ENCODE data around the gene WDR70. TPM values are rescaled to one million over a fixed set of nuclear protein-coding genes. Genes with fewer than 3 reads are reported as not detected.
"Not testable (repeated sequence)": the region's sequence is repeated elsewhere in the genome, so short reads cannot be mapped to it uniquely, and the experiment has no call there.

WDR70 gene
- total RNA-seq, 1 donor from 2014 or later = 46.3 TPM

GRCh38 chr5:37604290-37604689 is 225.2 kb downstream of the WDR70 start:
- H3K4me3 Mint-ChIP-seq = no peak overlapping the region
- H3K36me3 Mint-ChIP-seq (ENCODE audit: low read depth) = peaks cover 11% of the 10 kb centered on the region
- H3K9me3 Mint-ChIP-seq = peaks cover 9% of the 10 kb centered on the region
- H3K27ac Mint-ChIP-seq = no peak overlapping the region
- no peaks in the 10 kb centered on the region for H3K27me3 Mint-ChIP-seq (ENCODE audit: insufficient read depth)
- no peak for DNase-seq (ENCODE audit: low spot score)
- no peaks in the 10 kb centered on the region for H3K4me1 Mint-ChIP-seq (ENCODE audit: low read depth)
- intact Hi-C loops (cut with micrococcal nuclease) = no loop called here

- H3K9me3 Mint-ChIP-seq = peaks cover 7% of the 10 kb centered on the region
- intact Hi-C loops (cut with micrococcal nuclease) = no loop called here
- no peak overlapping the region for H3K27ac Mint-ChIP-seq
- DNase-seq (ENCODE audit: low spot score) = no peak
- H3K36me3 Mint-ChIP-seq (ENCODE audit: low read depth) = peaks cover 7% of the 10 kb centered on the region
- no peak overlapping the region for H3K4me3 Mint-ChIP-seq
- no peaks in the 10 kb centered on the region for H3K27me3 Mint-ChIP-seq (ENCODE audit: insufficient read depth)
- H3K4me1 Mint-ChIP-seq (ENCODE audit: low read depth) = no peaks in the 10 kb centered on the region
Measured at GRCh38 chr5:37606148-37606547, 227.0 kb downstream of the WDR70 start.

- Mint-ChIP-seq H3K9me3 (peaks cover under 1% of the 10 kb centered on the region), H3K4me3 (no peak overlapping the region), H3K4me1 (ENCODE audit: low read depth) (no peaks in the 10 kb centered on the region), H3K27ac (no peak overlapping the region), H3K36me3 (ENCODE audit: low read depth) (peaks cover 7% of the 10 kb centered on the region), H3K27me3 (ENCODE audit: insufficient read depth) (no peaks in the 10 kb centered on the region)
- intact Hi-C loops (cut with micrococcal nuclease) = no loop called here
- no peak for DNase-seq (ENCODE audit: low spot score)
Measured at GRCh38 chr5:37606632-37607248, 227.6 kb downstream of the WDR70 start.

- H3K27me3 Mint-ChIP-seq (ENCODE audit: insufficient read depth) = no peaks in the 10 kb centered on the region
- H3K27ac Mint-ChIP-seq = no peak overlapping the region
- no peak for DNase-seq (ENCODE audit: low spot score)
- intact Hi-C loops (cut with micrococcal nuclease) = no loop called here
- H3K4me1 Mint-ChIP-seq (ENCODE audit: low read depth) = no peaks in the 10 kb centered on the region
- no peak overlapping the region for H3K4me3 Mint-ChIP-seq
- H3K9me3 Mint-ChIP-seq = no peaks in the 10 kb centered on the region
- H3K36me3 Mint-ChIP-seq (ENCODE audit: low read depth) = no peaks in the 10 kb centered on the region
Measured at GRCh38 chr5:37615184-37615583, 236.1 kb downstream of the WDR70 start.

- Mint-ChIP-seq H3K4me3 (no peak overlapping the region), H3K9me3 (no peaks in the 10 kb centered on the region), H3K4me1 (ENCODE audit: low read depth) (no peaks in the 10 kb centered on the region), H3K36me3 (ENCODE audit: low read depth) (peaks cover 2% of the 10 kb centered on the region), H3K27me3 (ENCODE audit: insufficient read depth) (no peaks in the 10 kb centered on the region), H3K27ac (no peak overlapping the region)
- intact Hi-C loops (cut with micrococcal nuclease) = no loop called here
- DNase-seq (ENCODE audit: low spot score) = no peak
Measured at GRCh38 chr5:37619353-37619752, 240.2 kb downstream of the WDR70 start.

- H3K9me3 Mint-ChIP-seq = peaks cover 13% of the 10 kb centered on the region
- intact Hi-C loops (cut with micrococcal nuclease); DNase-seq (ENCODE audit: low spot score): not testable (repeated sequence)
Measured at GRCh38 chr5:37622354-37622753, 243.2 kb downstream of the WDR70 start.

GRCh38 chr5:37626266-37626665 is 247.1 kb downstream of the WDR70 start:
- no peak for DNase-seq (ENCODE audit: low spot score)
- Mint-ChIP-seq H3K4me3 (no peak overlapping the region), H3K27me3 (ENCODE audit: insufficient read depth) (no peaks in the 10 kb centered on the region), H3K9me3 (peaks cover 37% of the 10 kb centered on the region), H3K4me1 (ENCODE audit: low read depth) (no peaks in the 10 kb centered on the region), H3K27ac (no peak overlapping the region), H3K36me3 (ENCODE audit: low read depth) (peaks cover 19% of the 10 kb centered on the region)
- intact Hi-C loops (cut with micrococcal nuclease) = no loop called here

More at GRCh38 chr5:37622354-37622753, 243.2 kb downstream of the WDR70 start:
- H3K27me3 Mint-ChIP-seq (ENCODE audit: insufficient read depth); H3K27ac Mint-ChIP-seq; H3K4me3 Mint-ChIP-seq; H3K4me1 Mint-ChIP-seq (ENCODE audit: low read depth); H3K36me3 Mint-ChIP-seq (ENCODE audit: low read depth): not testable (repeated sequence)

GRCh38 chr5:37628876-37629275 is 249.8 kb downstream of the WDR70 start:
- Mint-ChIP-seq H3K27me3 (ENCODE audit: insufficient read depth) (no peaks in the 10 kb centered on the region), H3K4me1 (ENCODE audit: low read depth) (no peaks in the 10 kb centered on the region), H3K4me3 (no peak overlapping the region), H3K36me3 (ENCODE audit: low read depth) (peaks cover 19% of the 10 kb centered on the region), H3K27ac (no peak overlapping the region), H3K9me3 (peaks cover 37% of the 10 kb centered on the region)
- intact Hi-C loops (cut with micrococcal nuclease) = no loop called here
- no peak for DNase-seq (ENCODE audit: low spot score)

- peaks cover 28% of the 10 kb centered on the region for H3K9me3 Mint-ChIP-seq
- no peaks in the 10 kb centered on the region for H3K27me3 Mint-ChIP-seq (ENCODE audit: insufficient read depth)
- H3K36me3 Mint-ChIP-seq (ENCODE audit: low read depth) = peaks cover 13% of the 10 kb centered on the region
- no peak for DNase-seq (ENCODE audit: low spot score)
- no peak overlapping the region for H3K27ac Mint-ChIP-seq
- no peaks in the 10 kb centered on the region for H3K4me1 Mint-ChIP-seq (ENCODE audit: low read depth)
- H3K4me3 Mint-ChIP-seq = no peak overlapping the region
- intact Hi-C loops (cut with micrococcal nuclease) = no loop called here
Measured at GRCh38 chr5:37631939-37632338, 252.8 kb downstream of the WDR70 start.

GRCh38 chr5:37637165-37637845 is 258.2 kb downstream of the WDR70 start:
- Mint-ChIP-seq H3K27me3 (ENCODE audit: insufficient read depth) (no peaks in the 10 kb centered on the region), H3K9me3 (no peaks in the 10 kb centered on the region), H3K27ac (no peak overlapping the region), H3K36me3 (ENCODE audit: low read depth) (no peaks in the 10 kb centered on the region), H3K4me3 (no peak overlapping the region), H3K4me1 (ENCODE audit: low read depth) (no peaks in the 10 kb centered on the region)
- no peak for DNase-seq (ENCODE audit: low spot score)
- intact Hi-C loops (cut with micrococcal nuclease) = no loop called here

- Mint-ChIP-seq H3K27ac (no peak overlapping the region), H3K4me1 (ENCODE audit: low read depth) (no peaks in the 10 kb centered on the region), H3K9me3 (no peaks in the 10 kb centered on the region), H3K4me3 (no peak overlapping the region), H3K36me3 (ENCODE audit: low read depth) (no peaks in the 10 kb centered on the region), H3K27me3 (ENCODE audit: insufficient read depth) (no peaks in the 10 kb centered on the region)
- intact Hi-C loops (cut with micrococcal nuclease) = no loop called here
- DNase-seq (ENCODE audit: low spot score) = no peak
Measured at GRCh38 chr5:37638897-37639296, 259.8 kb downstream of the WDR70 start.

- Mint-ChIP-seq H3K36me3 (ENCODE audit: low read depth) (no peaks in the 10 kb centered on the region), H3K4me1 (ENCODE audit: low read depth) (no peaks in the 10 kb centered on the region), H3K9me3 (peaks cover 4% of the 10 kb centered on the region), H3K4me3 (no peak overlapping the region), H3K27ac (no peak overlapping the region), H3K27me3 (ENCODE audit: insufficient read depth) (no peaks in the 10 kb centered on the region)
- intact Hi-C loops (cut with micrococcal nuclease) = no loop called here
- DNase-seq (ENCODE audit: low spot score) = no peak
Measured at GRCh38 chr5:37640088-37640487, 261.0 kb downstream of the WDR70 start.

- Mint-ChIP-seq H3K27ac (no peak overlapping the region), H3K27me3 (ENCODE audit: insufficient read depth) (no peaks in the 10 kb centered on the region), H3K9me3 (peaks cover 16% of the 10 kb centered on the region), H3K4me1 (ENCODE audit: low read depth) (no peaks in the 10 kb centered on the region), H3K36me3 (ENCODE audit: low read depth) (no peaks in the 10 kb centered on the region), H3K4me3 (no peak overlapping the region)
- no peak for DNase-seq (ENCODE audit: low spot score)
- intact Hi-C loops (cut with micrococcal nuclease) = no loop called here
Measured at GRCh38 chr5:37641933-37642332, 262.8 kb downstream of the WDR70 start.

All from activated T-helper 1 cell treated with anti-CD3 and anti-CD28 coated beads, Interleukin-12 subunit alpha, Interleukin-12 subunit beta, Interleukin-2, Interleukin-4 antibody, amounts not matched to agents 30 ng/mL and 10 ng/mL and 1 ng/mL, durations not matched to agents 14 hours and 24 hours and 36 hours (primary cell).